Activated naive CD8-positive, alpha-beta T cell treated with anti-CD3 and anti-CD28 coated beads for 36 hours (primary cell): ENCODE data around the gene LPIN2. TPM values are rescaled to one million over a fixed set of nuclear protein-coding genes. Genes with fewer than 3 reads are reported as not detected.

ENCODE experiments used
- DNase-seq: peaks from one replicate; pipeline ENCODE4 v3.0.0; 2021
- H3K27ac Mint-ChIP-seq: one replicate; pipeline ENCODE4 v1.8.0; 2022; ENCODE audit warnings: mild to moderate bottlenecking, moderate library complexity, mixed read lengths
- H3K27me3 Mint-ChIP-seq: one replicate; pipeline ENCODE4 v1.8.0; 2022; ENCODE audit warnings: mild to moderate bottlenecking, mixed read lengths
- H3K36me3 Mint-ChIP-seq: one replicate; pipeline ENCODE4 v1.8.0; 2021; ENCODE audit warnings: mild to moderate bottlenecking, mixed read lengths
- H3K4me1 Mint-ChIP-seq: one replicate; pipeline ENCODE4 v1.8.0; 2021; ENCODE audit warnings: mixed read lengths
- H3K4me3 Mint-ChIP-seq: one replicate; pipeline ENCODE4 v1.8.0; 2022; ENCODE audit warnings: mild to moderate bottlenecking, moderate library complexity, mixed read lengths
- H3K9me3 Mint-ChIP-seq: one replicate; pipeline ENCODE4 v1.8.0; 2022; ENCODE audit warnings: mixed read lengths
- total RNA-seq, 2 experiments: library from RNA; stranded (reverse); gene quantifications; one replicate each; pipeline ENCODE4 v1.2.3, GENCODE V29; 2021

The LPIN2 gene
- total RNA-seq = 10 to 100 TPM; 56.1 to 61.5 TPM

DNA sequence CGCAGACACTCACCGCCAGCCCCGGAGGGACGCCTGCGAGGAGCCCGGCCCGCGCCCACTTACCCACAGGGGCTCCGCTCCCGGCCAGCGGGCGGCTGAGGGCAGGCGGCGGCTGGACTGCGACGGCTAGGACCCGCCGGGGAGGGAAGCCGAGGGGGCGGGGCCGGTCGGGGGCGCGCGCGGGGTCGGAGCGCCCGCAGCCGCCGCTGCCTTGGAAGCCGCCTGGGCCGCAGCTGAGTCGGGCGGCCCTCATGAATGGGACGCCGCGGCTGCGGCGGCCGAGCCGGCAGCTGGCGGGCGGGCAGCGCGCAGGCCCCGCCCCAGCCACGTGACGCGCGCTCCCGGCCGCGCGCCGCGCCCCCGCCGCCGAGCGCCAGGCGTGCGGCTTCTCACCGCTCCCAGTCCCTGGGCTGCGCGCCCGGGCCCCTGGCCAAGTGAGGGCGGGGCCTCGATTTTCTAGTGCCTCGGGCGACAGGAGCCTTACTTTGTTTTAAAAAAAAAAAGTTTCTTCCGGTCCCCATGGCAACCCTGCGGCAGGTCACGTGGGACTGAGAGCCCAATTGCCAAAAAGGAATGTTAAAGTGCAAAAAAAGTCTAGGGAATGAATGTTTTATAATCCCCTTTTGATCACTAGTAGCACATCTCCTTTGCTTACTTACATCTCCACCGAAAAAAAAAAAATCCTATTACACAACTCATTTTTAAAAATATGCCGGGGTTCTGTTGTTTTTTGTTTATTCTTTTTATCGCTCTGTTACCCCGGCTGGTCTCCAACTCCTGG is at the start of gene LPIN2:
Gene LPIN2, minus strand, starts transcription at position 121 of the 781 bp plus-strand sequence. CDS start 52,304 bp downstream, outside the sequence.
- peak within 1 kb of the TSS; percentile 90 for H3K4me3 Mint-ChIP-seq
- peak; percentile 98 for DNase-seq
- peaks cover 63% of the 10 kb centered on the region for H3K4me1 Mint-ChIP-seq
- H3K9me3 Mint-ChIP-seq = no peaks in the 10 kb centered on the region
- no peaks in the 10 kb centered on the region for H3K27me3 Mint-ChIP-seq
- peak within 1 kb of the TSS; percentile 90 for H3K27ac Mint-ChIP-seq
- H3K36me3 Mint-ChIP-seq = peaks cover 36% of the 10 kb centered on the region

- Mint-ChIP-seq H3K36me3 (peaks cover 18% of the 10 kb centered on the region), H3K27ac (peak overlapping the region; percentile 100), H3K9me3 (peaks cover 15% of the 10 kb centered on the region), H3K27me3 (no peaks in the 10 kb centered on the region), H3K4me1 (peaks cover 54% of the 10 kb centered on the region), H3K4me3 (peak overlapping the region; percentile 79)
- peak; percentile 73 for DNase-seq
Observed at GRCh38 chr18:3061581-3062312, 48.8 kb upstream of the LPIN2 start.

GRCh38 chr18:3060667-3061580 is 48.0 kb upstream of the LPIN2 start:
- H3K4me3 Mint-ChIP-seq = peak overlapping the region; percentile 79
- H3K27me3 Mint-ChIP-seq = no peaks in the 10 kb centered on the region
- peak; percentile 62 for DNase-seq
- H3K9me3 Mint-ChIP-seq = peaks cover 13% of the 10 kb centered on the region
- peaks cover 15% of the 10 kb centered on the region for H3K36me3 Mint-ChIP-seq
- H3K4me1 Mint-ChIP-seq = peaks cover 51% of the 10 kb centered on the region
- H3K27ac Mint-ChIP-seq = peak overlapping the region; percentile 100

- Mint-ChIP-seq H3K4me3 (no peak overlapping the region), H3K9me3 (peaks cover 14% of the 10 kb centered on the region), H3K36me3 (peaks cover 15% of the 10 kb centered on the region), H3K4me1 (peaks cover 47% of the 10 kb centered on the region), H3K27me3 (no peaks in the 10 kb centered on the region), H3K27ac (no peak overlapping the region)
- DNase-seq = no peak
Observed at GRCh38 chr18:3059272-3059671, 46.3 kb upstream of the LPIN2 start.

DNA sequence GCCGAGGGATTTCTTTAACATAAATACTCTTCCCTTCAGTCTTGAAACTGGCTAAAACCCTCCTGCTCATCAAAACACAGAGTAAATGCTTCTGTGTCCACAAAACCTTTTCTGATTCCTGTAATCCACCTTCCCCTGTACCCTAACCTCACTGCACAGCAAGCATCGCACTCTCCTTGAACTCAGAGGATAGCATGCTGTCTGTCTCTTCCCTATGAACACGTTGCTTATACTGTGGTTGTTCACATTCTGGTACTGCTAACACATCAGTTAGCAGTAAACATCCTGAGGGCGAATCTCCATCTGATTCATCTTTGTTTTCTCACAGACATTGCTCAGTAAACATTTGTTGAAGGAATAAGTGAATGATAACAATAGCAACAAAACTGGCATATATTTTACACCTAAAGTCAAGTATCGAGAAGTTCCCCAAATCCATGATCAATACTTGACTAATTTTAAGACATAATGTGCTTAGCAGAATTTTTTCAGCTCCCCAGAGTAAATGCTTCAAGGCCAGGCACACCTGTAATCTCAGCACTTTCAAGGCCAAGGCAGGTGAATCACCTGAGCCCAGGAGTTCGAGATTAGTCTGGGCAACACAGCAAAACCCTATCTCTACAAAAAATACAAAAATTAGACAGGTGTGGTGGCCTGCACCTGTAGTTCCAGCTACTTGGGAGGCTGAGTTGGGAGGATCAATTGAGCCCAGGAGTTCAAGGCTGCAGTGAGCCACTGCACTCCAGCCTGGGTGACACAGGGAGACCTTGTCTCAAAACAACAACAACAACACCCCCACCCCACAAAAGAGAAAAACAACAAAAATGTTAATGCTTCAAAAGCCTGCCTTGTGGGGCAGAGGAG is 45.6 kb upstream of the LPIN2 start:
- no peak for DNase-seq
- Mint-ChIP-seq H3K4me3 (peak overlapping the region; percentile 25), H3K27ac (peak overlapping the region; percentile 36), H3K4me1 (peaks cover 46% of the 10 kb centered on the region), H3K36me3 (peaks cover 18% of the 10 kb centered on the region), H3K27me3 (no peaks in the 10 kb centered on the region), H3K9me3 (peaks cover 17% of the 10 kb centered on the region)

DNA sequence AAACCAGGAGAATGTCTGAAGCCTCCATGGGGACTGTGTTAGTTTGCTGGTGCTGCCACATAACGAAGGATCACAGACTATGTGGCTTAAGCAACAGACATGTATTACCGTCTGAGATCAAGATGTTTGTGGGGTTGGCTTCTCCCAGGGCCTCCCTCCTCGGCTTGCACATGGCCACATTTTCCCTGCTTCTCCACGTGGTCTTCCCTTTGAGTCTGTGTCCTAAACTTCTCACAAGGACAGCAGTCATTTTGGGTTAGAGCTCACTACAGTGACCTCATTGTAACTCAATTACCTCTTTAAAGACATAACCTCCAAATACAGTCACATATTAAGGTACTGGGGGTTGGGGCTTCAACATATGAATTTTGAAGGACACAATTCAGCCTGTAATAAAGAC is 44.6 kb upstream of the LPIN2 start:
- Mint-ChIP-seq H3K27me3 (no peaks in the 10 kb centered on the region), H3K36me3 (peaks cover 24% of the 10 kb centered on the region), H3K9me3 (peaks cover 23% of the 10 kb centered on the region), H3K4me3 (no peak overlapping the region), H3K27ac (no peak overlapping the region), H3K4me1 (peaks cover 39% of the 10 kb centered on the region)
- no peak for DNase-seq

GRCh38 chr18:3056311-3056710 is 43.4 kb upstream of the LPIN2 start:
- Mint-ChIP-seq H3K36me3 (peaks cover 20% of the 10 kb centered on the region), H3K27ac (no peak overlapping the region), H3K27me3 (no peaks in the 10 kb centered on the region), H3K9me3 (peaks cover 20% of the 10 kb centered on the region), H3K4me3 (no peak overlapping the region), H3K4me1 (peaks cover 36% of the 10 kb centered on the region)
- DNase-seq = no peak

DNA sequence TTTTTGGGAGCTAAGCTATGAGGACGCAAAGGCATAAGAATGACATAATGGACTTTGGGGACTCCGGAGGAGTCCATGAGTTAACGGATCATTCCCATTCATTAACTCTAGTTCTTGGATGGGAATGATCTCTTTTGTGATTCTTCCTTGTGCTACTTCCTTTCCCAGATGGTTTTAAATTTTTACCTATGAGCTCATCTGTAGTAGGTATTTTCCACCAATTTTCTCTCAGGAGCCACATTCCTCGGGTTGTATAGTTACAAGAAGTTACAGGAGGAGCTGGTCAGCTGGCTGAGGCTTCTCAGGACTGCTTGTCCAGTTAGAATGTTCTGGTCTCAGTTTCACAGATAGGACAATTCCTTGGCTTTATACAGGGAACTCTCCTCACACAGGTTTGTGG is 42.9 kb upstream of the LPIN2 start:
- Mint-ChIP-seq H3K4me1 (peaks cover 31% of the 10 kb centered on the region), H3K9me3 (peaks cover 17% of the 10 kb centered on the region), H3K36me3 (peaks cover 16% of the 10 kb centered on the region), H3K4me3 (no peak overlapping the region), H3K27ac (no peak overlapping the region), H3K27me3 (no peaks in the 10 kb centered on the region)
- DNase-seq = no peak

- Mint-ChIP-seq H3K27ac (no peak overlapping the region), H3K36me3 (peaks cover 11% of the 10 kb centered on the region), H3K4me3 (no peak overlapping the region), H3K4me1 (peaks cover 26% of the 10 kb centered on the region), H3K27me3 (no peaks in the 10 kb centered on the region), H3K9me3 (peaks cover 12% of the 10 kb centered on the region)
- DNase-seq = no peak
Observed at GRCh38 chr18:3055186-3055728, 42.3 kb upstream of the LPIN2 start.

DNA sequence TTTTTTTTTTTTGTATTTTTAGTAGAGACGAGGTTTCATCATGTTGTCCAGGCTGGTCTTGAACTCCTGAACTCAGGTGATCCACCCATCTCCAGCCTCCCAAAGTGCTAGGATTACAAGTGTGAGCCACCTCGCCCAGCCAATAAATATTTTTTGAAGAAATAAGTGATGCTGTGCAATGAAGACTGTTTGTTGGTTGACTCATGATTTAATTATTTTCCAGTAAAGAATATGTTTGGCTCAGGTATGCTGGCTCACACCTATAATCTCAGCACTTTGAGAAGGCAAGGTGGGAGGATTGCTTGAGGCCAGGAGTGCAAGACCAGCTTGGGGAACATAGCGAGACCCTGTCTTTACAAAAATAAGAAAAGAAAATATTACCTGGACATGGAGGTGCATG is 41.8 kb upstream of the LPIN2 start:
- peaks cover 11% of the 10 kb centered on the region for H3K36me3 Mint-ChIP-seq
- peaks cover 25% of the 10 kb centered on the region for H3K4me1 Mint-ChIP-seq
- no peak overlapping the region for H3K27ac Mint-ChIP-seq
- H3K27me3 Mint-ChIP-seq = no peaks in the 10 kb centered on the region
- peaks cover 12% of the 10 kb centered on the region for H3K9me3 Mint-ChIP-seq
- no peak overlapping the region for H3K4me3 Mint-ChIP-seq
- DNase-seq = no peak

- H3K36me3 Mint-ChIP-seq = peaks cover 9% of the 10 kb centered on the region
- no peak for DNase-seq
- no peaks in the 10 kb centered on the region for H3K27me3 Mint-ChIP-seq
- H3K27ac Mint-ChIP-seq = no peak overlapping the region
- H3K4me1 Mint-ChIP-seq = peaks cover 23% of the 10 kb centered on the region
- H3K4me3 Mint-ChIP-seq = no peak overlapping the region
- peaks cover 11% of the 10 kb centered on the region for H3K9me3 Mint-ChIP-seq
Observed at GRCh38 chr18:3054214-3054613, 41.3 kb upstream of the LPIN2 start.

DNA sequence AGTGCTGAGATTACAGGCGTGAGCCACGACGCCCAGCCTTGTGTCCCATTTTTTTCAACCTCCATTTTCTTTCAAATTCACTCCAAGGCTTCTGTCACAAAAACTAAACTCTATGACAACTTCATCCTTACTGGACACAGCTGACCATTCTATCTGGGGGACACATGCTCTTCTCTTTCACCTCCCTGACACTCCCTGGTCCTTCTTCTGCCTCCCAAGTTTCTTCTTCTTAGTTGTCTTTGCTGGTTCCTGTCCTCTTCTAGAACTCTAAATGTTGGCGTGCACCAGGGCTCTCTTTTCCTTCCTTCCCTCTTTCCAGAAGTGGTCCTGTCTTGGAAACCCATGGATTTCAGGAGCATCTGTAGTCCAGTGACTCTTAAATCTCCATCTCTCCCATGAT is 40.1 kb upstream of the LPIN2 start:
- Mint-ChIP-seq H3K9me3 (peaks cover 11% of the 10 kb centered on the region), H3K4me3 (no peak overlapping the region), H3K4me1 (peaks cover 14% of the 10 kb centered on the region), H3K36me3 (peaks cover 9% of the 10 kb centered on the region), H3K27me3 (no peaks in the 10 kb centered on the region), H3K27ac (peak overlapping the region; percentile 7)
- DNase-seq = no peak

DNA sequence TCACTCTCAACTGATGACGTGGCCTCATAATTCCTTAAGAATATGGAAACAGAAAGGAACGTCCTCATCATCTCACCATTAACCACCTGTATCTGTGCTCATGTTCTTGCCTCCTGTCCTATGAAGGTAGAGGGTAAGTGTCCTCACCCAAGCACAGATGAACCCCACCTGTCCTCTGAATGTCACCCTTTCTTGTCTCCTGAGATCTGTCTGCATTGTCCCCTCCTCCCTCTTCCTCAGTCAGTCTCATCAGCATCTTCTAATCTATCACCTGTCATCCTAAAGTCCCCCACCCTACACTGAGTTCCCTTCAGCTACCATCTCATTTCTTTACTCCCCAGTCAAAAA is 39.4 kb upstream of the LPIN2 start:
- H3K27me3 Mint-ChIP-seq = no peaks in the 10 kb centered on the region
- peaks cover 9% of the 10 kb centered on the region for H3K36me3 Mint-ChIP-seq
- peaks cover 11% of the 10 kb centered on the region for H3K9me3 Mint-ChIP-seq
- no peak overlapping the region for H3K4me3 Mint-ChIP-seq
- no peak for DNase-seq
- H3K27ac Mint-ChIP-seq = peak overlapping the region; percentile 14
- H3K4me1 Mint-ChIP-seq = peaks cover 15% of the 10 kb centered on the region
